T47D (cell line): ENCODE measurements around the gene INHBA.

ENCODE experiments used
- DNase-seq, 2 experiments: peaks; one replicate each; pipeline versions ENCODE4 v3.0.0 to v3.0.0-alpha.2; 2011 to 2012; ENCODE audit warnings: low read depth in 1 of 2, low spot score in 1 of 2
- JUND ChIP-seq: IDR thresholded peaks from 2 replicates; pipeline ENCODE4 v1.6.1; 2012; ENCODE audit warnings: low read depth
- in situ Hi-C: cut with HindIII; loops from 2 replicates; pipeline ENCODE4 v1.10.0; 2016; ENCODE audit warnings: low sequenced_read_pairs, low pct_unique_long_range_greater_than_20kb

Gene INHBA

DNA sequence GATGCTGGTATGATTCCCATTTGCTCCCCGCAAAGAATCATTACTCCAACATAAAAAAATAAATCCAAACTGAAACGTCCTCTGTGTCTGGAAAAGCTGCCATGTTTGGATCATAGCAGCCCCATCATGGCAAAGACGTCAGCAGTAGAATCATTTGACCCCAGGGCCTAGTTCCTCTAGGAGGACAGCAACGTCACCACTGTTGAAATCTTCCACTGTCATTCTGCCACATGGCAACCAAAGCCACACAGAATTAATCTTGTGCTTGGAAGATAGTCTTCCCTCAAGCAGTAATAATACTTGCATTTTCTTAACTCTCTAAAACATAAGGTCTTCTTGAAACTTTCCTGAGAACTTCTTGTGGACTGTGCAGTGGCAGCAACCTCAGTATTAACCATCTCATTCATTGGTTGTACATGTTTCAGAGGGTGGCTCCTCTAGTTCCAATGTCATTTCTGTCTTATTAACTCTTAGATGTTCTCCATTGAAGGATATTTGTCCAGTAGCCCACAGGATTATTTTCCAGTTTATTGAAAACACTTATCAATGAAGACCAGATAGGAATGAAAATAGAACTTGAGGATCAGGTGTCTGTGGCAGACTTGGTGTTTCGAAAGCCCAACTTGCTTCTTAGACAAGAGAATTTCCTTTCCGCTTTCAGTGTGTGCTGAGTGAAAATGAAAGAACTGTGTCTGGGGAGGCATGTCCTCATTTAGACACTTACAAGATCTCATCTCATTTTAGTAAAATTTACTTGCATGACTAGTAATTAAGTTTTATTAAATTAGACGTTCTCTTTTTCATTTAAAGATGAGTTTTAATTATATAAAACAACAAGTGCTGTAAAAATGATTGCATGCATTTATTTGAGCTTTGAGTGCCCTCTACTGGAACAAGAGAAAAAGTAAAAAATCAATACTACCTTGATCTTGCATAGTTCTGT, 28.9 kb upstream of the INHBA start:
- peak in 1 of 2 experiments; percentile 54 for DNase-seq
- in situ Hi-C loops, result no loop called here
- TF ChIP-seq JUND, result no peak

DNA sequence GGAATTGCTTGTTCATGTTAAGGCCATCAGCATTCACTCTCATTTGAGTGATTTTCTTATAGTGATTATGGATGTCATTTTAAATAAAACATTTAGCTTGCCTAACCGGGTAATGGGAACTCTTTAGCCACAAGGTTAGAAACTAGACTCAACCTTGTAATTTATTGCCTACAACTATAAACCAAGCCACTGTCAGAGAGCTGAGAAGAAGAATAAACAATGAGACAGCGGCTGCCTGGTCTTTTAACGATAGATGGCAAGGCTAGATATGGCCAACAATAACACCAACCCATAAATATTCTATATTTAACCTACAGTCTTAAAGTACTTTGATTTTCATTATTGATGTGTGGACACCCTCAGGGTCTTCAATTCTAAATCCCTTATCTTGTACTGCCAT, 27.8 kb upstream of the INHBA start:
- no peak for TF ChIP-seq JUND
- DNase-seq, result no peak
- in situ Hi-C loops, result no loop called here

DNA sequence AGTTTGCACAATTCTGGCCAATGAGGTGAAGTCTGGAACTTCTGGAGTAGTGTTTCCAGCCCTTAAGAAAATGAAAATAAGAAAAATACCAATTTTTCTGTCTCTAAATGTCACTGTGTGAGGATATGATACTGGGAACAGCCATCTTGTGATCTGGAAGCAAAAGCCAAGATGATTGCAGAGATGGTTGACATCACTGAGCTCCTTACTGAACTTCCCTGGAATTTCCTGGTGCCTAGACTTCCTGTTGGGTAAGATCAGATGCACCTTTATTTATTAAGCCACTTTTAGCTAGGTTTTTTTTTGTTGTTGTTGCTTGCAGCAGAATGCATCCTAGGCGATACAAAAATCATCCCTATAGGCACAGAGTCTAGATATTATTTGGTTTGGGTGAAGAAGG, 27.3 kb upstream of the INHBA start:
- no peak for TF ChIP-seq JUND
- in situ Hi-C loops, result no loop called here
- DNase-seq, result no peak

DNA sequence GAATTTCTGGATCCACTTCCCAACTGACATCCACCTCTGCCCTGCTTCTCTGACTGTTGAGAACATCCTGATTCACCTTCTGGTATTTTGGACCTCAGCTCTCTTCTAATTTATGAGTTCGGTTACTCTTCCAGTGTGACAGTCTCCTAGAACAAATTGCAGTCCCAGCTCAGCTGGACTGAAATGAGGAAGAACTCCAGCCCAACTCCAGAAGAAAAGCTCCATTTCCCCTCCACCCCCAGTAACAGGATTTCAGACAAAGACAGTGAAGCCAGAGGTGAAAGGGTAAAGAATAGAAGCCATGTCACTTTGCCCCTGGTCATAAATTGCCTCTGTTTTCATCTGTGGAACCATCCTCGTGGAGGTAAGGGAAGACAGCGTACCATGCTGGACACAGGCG, 26.2 kb upstream of the INHBA start:
- no peak for TF ChIP-seq JUND
- in situ Hi-C loops, result no loop called here
- DNase-seq, result no peak

DNA sequence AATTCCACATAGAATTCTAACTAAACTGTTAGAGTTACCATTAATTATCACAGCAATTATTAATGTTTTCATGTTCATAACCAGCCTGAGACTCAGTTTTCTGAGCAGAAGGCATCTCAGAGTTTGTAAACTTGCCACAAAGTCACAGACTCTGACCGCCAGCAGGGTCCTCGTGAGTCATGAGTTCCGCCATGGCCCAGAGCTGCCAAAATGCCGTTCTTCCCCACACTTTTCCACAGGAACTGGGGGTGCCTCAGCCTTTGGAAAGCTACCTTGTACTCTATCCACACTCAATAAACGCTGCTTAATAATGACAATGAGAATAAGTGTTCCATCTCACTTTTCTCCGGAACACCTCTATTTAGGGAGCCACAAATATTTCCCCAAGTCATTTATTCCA, 22.1 kb upstream of the INHBA start:
- DNase-seq, result no peak
- in situ Hi-C loops, result no loop called here
- no peak for TF ChIP-seq JUND

DNA sequence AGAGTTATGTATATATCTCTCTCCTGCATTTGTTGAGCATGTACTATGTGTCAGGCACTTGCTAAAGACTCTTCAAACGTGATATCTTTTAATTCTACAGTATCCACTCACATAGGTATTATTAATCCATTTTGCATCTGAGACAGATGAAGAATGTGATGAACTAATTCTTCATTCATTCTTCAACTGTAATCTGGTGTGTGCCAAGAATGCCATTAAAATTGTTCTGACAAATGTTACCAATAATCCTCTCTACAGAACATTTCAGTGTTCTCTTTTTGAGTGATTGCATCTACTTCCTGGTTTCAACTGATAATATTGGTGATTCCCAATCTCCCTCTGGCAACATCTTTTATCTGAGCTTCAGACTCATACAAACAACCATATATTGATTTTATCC, 18.0 kb upstream of the INHBA start:
- in situ Hi-C loops, result no loop called here
- no peak for DNase-seq
- no peak for TF ChIP-seq JUND

DNA sequence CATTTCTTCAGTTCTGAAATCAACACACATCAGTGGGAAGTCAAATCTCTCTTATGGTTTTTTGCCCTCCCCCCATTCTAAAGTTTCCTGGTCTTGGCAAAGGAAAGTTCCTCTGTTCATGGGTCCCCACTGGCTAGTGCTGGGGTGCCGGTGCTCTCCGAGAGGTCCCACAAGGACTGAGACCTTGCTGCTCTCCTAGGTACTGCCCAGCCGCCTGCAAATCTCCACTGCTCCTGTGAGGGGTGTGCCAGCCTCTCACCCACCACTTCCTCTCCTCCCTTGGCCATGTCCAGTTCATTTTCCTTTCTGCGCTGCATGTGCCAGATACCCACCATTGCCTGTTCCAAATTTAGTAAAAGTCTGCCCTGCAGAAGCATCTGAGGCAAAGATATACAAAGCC, 17.2 kb upstream of the INHBA start:
- DNase-seq, result no peak
- TF ChIP-seq JUND, result no peak
- in situ Hi-C loops, result no loop called here

DNA sequence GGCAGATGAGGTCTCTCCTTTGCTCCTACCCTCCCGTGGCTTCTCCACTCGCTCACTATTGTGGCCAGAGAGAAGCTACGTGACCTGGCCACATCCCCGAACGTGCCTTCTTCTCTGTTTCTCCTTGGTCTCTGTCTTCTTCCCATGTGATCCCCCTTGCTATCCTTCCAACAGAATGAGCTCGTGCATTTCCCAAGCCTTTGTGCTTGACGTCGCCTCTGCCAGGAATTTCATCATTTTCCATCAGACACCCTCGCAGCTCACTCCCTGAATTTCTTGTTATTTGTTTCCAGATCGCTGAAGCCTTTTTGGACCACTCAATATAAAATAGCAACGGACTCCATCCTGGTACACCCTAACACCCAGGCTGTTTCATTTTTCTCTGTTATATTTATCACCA, 13.8 kb upstream of the INHBA start:
- TF ChIP-seq JUND, result no peak
- in situ Hi-C loops, result no loop called here
- DNase-seq, result no peak

DNA sequence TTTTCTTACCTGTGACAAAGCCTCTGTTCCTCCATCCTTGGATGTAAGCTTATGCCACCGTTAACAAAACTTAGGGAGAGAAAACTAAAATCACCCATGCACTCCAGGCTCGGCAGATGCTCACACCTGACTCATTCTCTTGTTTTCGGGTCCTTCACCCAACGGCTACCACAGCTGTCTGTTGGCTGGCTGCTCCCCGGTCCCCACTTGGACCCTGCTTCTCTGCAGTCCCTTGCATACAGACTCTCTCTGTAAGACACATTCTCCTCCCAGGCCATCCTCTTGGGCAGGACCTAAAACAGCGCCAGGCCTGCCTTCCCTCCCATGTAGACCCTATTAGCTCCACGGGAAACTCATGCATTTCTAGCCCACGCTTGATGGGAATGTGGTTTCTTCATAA, 12.1 kb upstream of the INHBA start:
- in situ Hi-C loops, result no loop called here

DNA sequence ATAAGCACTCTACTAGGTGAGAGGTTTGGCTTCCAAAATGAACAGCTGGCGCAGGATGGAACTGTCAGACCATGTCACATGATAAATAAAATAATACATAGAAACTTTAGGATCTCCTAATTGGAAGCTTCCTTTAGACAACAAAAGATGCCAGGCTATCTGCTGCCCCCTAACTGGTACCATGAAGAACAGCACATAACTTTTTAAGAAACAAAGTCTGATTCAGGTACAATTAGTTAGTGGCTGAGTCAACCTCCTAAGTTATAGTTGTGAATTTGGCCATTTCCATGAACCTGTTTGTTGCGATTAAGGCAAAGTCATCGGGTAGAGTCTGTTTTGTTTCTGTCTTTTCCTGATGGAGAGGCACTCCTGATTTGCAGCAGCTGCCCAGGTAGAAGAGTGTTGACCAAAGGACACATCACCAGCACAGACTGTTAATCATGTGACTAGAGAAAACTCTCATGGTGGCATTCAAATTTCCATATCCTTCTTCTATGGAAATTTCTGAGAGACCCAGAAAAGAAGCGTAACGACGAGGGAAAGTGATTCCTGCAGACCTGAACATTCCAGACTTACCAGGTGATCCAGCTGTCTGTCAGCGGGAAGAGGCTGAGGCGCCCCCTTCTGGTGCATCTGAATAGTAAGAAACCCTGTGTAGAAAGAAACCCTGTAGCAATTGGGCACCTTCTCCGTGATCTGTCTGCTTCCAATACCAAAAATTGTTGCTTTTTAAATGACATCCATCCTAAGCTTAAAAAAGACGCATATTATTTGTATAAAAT, 8.6 kb upstream of the INHBA start:
- DNase-seq, result peak in 1 of 2 experiments; percentile 81
- no peak for TF ChIP-seq JUND
- in situ Hi-C loops, result no loop called here

More for the DNA sequence above, 12.1 kb upstream of the INHBA start:
- DNase-seq, result no peak
- no peak for TF ChIP-seq JUND

DNA sequence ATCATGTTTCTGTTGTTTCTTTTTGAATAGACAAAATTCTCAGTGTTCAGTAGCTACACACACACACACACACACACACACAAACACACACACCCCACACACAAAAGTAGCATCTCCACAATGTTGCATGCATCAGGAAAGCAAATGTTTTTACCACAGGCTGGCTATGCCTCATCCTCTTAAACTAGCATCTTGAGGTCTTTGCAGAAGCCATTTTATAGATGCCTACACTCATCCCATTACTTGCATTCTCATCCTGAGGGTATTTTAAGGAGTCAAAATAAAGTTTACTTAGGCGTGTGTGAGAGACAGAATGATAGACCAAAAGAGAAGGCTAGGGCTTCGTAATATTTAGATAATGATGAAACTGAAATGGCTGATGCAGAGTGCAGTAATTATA, 7.9 kb upstream of the INHBA start:
- in situ Hi-C loops, result no loop called here
- no peak for DNase-seq

DNA sequence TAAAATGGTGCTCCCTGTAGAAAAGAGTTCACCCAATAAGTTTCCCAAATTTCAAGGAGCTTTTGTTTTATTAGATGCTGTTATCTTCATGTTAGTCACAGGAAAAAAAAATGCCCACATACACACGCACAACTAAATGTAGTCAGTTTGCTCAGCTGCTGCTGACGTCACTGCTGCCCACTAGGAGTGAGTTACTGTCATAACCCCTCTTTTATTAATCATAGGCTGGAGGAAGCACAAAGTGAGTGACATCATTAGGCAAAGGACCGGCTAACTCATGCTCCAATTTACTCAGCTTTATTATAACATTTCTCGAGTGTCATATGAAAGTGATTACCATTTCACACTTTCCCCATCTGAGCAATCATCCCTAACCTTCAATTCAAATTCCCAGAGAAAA, 6.7 kb upstream of the INHBA start:
- no peak for DNase-seq
- in situ Hi-C loops, result no loop called here
- no peak for TF ChIP-seq JUND

More for the DNA sequence above, 7.9 kb upstream of the INHBA start:
- no peak for TF ChIP-seq JUND
